NOMO-1 treated with DMSO at 0.1 percent for 48 hours (cell line): Measurements from ENCODE around the gene HDDC3.
A peak's percentile ranks its signal among the peaks of the same experiment; 100 is the strongest.
"Not testable (repeated sequence)": the region's sequence is repeated elsewhere in the genome, so short reads cannot be mapped to it uniquely, and the experiment has no call there.

Experiments
- DNase-seq: peaks from one replicate; lab custom pipeline; 2025; ENCODE audit not compliant: unreplicated experiment; lab: John Stamatoyannopoulos, UW

The HDDC3 gene

DNA sequence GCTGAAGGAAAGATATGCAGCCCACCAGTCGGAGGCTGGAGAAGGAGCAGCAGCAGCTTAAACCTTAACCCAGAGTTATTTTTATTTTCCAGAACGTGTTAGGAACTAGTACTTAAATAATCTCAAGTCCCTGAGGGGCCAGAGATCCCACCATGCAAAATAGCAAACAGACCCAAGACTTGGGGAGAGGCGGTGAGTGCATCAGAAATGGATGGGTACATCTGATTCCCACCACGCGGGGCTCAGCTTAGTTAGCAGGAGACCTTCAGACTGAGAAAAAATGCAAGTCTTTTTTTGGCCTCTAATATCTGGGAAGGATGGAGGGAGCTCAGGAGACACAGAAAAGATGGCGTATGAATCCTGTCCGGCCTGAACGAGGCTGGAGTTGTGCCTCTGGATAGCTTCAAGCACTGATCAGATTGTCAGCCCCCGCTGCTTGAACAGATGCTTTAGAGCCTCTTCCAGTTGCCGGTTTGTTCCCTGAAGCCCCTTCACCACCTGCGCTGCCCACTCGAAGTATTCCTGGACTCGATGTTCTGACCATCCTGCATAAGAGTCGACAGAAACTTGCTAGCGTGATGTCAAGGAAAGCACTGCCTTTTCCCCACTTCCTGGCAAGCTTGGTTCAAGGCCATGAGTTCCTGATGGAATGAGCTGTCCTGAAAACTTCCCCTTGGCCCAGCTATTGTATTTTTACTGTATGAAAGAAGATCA is 1.3 kb downstream of the HDDC3 start:
- DNase-seq, result no peak

- no peak for DNase-seq
Observed at GRCh38 chr15:90929246-90930019, 2.9 kb downstream of the HDDC3 start.

GRCh38 chr15:90928106-90928505 is 4.2 kb downstream of the HDDC3 start:
- DNase-seq, result peak; percentile 45

DNA sequence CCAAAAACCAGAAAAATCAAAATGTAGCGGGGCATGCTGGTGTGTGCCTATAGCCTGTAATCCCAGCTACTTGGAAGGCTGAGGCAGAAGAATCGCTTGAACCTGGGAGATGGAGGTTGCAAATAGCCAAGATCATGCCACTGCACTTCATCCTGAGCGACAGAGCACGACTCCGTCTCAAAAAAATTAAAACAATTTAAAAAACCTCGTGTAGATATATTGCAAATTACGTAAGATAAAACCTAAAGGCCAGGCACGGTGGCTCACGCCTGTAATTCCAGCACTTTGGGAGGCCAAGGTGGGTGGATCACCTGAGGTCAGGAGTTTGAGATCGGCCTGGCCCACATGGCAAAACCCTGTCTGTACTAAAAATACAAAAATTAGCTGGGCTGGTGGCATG is 5.6 kb downstream of the HDDC3 start:
- not testable (repeated sequence) for DNase-seq

GRCh38 chr15:90924375-90924774 is 8.0 kb downstream of the HDDC3 start:
- no peak for DNase-seq

DNA sequence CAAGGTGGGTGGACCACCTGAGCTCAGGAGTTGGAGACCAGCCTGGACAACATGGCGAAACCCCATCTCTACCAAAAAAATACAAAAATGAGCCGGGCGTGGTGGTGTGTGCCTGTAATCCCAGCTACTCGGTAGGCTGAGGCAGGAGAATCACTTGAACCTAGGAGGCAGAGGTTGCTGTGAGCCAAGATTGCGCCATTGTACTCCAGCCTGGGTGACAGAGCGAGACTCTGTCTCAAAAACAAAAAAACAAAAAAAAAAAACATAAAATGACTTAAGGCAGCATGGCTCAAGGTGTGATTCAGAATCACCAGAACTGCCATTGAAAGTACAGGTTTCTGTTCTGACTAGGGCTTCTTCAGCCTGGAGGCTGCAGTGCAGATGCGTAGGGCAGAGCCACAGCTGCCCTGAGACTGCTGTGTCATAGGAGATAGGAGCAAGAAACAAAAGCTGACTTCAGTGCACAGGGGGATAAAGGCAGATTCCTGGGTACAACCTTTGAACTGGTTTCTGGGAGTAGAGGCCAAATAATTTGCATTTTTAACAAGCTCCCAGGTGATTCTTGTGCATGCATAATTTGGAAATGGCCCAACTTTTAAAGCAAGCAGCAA is 9.5 kb downstream of the HDDC3 start:
- DNase-seq, result not testable (repeated sequence)

- no peak for DNase-seq
Observed at GRCh38 chr15:90921887-90922286, 10.5 kb downstream of the HDDC3 start.

DNA sequence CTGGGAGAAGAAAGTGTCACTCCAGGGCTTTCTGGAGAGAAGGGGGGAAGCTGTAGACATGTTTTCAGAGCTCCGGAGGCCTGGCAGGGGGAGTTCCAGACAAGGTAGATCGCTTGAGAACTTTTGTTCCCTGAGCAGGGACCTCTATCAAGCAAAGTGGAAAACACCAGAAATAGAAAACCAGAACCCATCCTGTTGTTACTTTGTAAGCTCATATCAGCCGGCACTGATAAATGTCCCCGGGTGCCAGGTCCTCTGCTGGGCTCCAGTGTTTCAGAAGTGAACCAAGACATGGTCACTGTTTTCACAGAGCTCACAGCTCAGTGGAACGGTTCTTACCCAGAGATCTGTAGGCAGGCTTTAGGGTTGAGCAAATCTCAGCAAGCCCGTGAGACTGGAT is 13.5 kb downstream of the HDDC3 start:
- DNase-seq, result no peak

- no peak for DNase-seq
Observed at GRCh38 chr15:90918034-90918788, 14.1 kb downstream of the HDDC3 start.

GRCh38 chr15:90917569-90917968 is 14.8 kb downstream of the HDDC3 start:
- no peak for DNase-seq

DNA sequence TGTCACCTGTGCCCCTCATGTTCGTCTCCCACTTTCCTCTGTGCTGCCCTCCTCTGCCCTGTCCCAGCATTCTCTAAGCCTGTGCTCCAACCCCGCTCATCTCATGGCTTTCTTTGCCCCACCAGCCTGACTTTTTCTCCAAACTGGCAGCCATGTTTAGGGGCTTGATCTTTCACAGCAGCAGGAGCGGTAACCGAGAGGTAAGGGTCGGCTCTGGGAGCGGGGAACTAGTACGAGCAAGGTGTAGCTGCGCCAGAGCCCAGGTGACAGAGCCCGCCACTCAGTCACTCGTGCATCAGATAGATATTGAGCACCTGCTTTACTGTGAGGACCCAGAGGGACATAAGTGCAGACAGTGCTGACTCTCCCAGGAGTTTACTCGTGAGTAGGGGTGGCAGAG is 15.9 kb downstream of the HDDC3 start:
- DNase-seq, result no peak

- peak; percentile 81 for DNase-seq
Observed at GRCh38 chr15:90915808-90916440, 16.4 kb downstream of the HDDC3 start.

- DNase-seq, result no peak
Observed at GRCh38 chr15:90915216-90915807, 17.0 kb downstream of the HDDC3 start.

- peak; percentile 79 for DNase-seq
Observed at GRCh38 chr15:90914305-90915080, 17.9 kb downstream of the HDDC3 start.

DNA sequence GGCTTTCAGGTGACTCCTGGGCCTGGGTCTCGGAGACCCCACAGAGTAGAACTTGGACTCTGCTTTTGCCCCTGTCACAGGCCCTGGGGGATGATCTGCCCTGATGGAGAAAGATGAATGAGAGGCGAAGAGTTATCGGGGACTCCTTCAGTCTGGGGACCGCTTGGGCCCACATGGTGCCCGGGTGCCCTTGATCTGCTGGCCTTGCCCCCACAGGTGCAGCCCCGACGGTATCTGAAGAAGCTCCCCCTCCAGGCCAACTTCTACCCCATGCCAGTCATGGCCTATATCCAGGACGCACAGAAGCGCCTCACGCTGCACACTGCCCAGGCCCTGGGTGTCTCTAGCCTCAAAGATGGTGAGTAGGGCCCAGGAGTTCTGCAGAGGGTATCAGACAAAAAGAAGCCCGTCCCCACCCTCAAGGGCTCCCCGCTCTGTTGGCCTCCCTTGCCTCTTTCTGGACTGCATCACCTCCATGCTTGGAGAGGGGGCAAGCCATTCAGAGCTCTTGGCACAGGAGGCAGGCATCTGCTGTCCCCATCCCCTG is 18.9 kb downstream of the HDDC3 start:
- DNase-seq, result no peak

DNA sequence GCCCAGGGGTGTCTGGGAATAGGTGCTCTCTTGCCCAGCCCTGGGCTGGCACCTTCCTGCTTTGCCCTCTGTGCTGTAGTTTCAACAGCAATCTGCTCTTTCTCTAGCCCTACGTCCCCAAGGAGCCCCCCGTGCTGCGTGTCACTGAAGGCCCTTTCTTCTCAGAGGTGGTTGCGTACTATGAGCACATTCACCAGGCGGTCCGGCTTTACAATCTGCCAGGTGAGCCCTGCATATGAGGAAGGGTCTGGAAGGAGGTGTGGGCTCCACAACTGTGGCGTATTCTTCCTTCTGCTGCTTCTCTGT is 19.6 kb downstream of the HDDC3 start:
- no peak for DNase-seq

- DNase-seq, result no peak
Observed at GRCh38 chr15:90911906-90912769, 20.2 kb downstream of the HDDC3 start.

DNA sequence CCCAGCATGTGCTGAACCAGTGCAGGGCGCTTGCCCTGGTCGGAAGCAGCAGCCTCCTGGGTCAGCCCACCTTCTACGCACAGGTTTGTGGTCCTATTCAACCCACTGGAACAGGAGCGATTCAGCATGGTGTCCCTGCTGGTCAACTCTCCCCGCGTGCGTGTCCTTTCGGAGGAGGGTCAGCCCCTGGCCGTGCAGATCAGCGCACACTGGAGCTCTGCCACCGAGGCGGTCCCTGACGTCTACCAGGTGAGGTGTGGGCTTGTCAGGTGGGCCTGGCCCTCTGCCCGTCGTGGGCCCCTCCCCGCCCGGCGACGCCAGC is 21.1 kb downstream of the HDDC3 start:
- no peak for DNase-seq
